CD4-positive, alpha-beta T cell treated with Interleukin-4 for 1 hour (primary cell): ENCODE results near the gene TTPAL.

Experiments
- DNase-seq, 2 donors: peaks; one replicate each; pipeline ENCODE4 v3.0.0-alpha.2; 2020 to 2022

TTPAL gene

DNA sequence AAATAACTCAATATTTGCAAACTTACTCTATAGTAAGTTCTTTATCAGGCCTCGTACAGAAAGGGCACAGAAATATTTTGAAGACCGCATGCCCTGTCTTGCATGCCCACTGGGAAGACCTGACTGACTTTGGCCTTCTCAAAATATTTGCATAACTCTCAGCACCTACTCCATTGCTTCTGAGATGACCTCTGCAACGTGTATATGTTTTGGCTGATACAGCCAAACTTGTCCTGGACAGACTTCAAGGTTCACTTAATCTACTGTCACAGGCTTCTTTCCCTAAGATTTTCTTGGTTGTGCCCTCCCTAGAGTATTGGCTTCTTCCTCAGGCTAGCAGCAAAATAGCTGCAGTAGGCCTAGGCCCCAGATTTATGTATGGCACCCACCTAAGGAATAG lies 67.7 kb downstream of the TTPAL start:
- no peak for DNase-seq
